Nephron progenitor cell (in vitro differentiated cells): ENCODE measurements around the gene GGA2.

Source experiments
- DNase-seq: peaks from one replicate; pipeline ENCODE4 v3.0.0; 2021
- H3K27ac Mint-ChIP-seq: 2 replicates; pipeline ENCODE4 v1.8.0; 2021; ENCODE audit warnings: mild to moderate bottlenecking, moderate library complexity, mixed read lengths
- H3K27me3 Mint-ChIP-seq: 2 replicates; pipeline ENCODE4 v1.8.0; 2021; ENCODE audit warnings: mild to moderate bottlenecking, low read depth, mixed read lengths; ENCODE audit not compliant: poor library complexity
- H3K36me3 Mint-ChIP-seq: 2 replicates; pipeline ENCODE4 v1.8.0; 2021; ENCODE audit warnings: low read depth, mixed read lengths
- H3K4me1 Mint-ChIP-seq: 2 replicates; pipeline ENCODE4 v1.8.0; 2021; ENCODE audit warnings: mixed read lengths
- H3K4me3 Mint-ChIP-seq: 2 replicates; pipeline ENCODE4 v1.8.0; 2021; ENCODE audit warnings: mild to moderate bottlenecking, moderate library complexity, mixed read lengths
- H3K9me3 Mint-ChIP-seq: 2 replicates; pipeline ENCODE4 v1.8.0; 2021; ENCODE audit warnings: mild to moderate bottlenecking, moderate library complexity, mixed read lengths
- CTCF ChIP-seq: fragments of 200-600 bp; sonication (generic); IDR thresholded peaks from 2 replicates; pipeline ENCODE4 v1.5.0; 2021; ENCODE audit warnings: antibody characterized with exemption

The GGA2 gene

GRCh38 chr16:23510164-23510914 is at the start of gene GGA2:
Gene GGA2 (minus strand): TSS chr16:23510494. CDS start chr16:23510411, 83 bp downstream.
- DNase-seq = peak; percentile 82
- H3K36me3 Mint-ChIP-seq = peaks cover 35% of the 10 kb centered on the region

GRCh38 chr16:23557779-23558702 is 47.7 kb upstream of the GGA2 start:
- Mint-ChIP-seq H3K27ac (peak overlapping the region; percentile 98), H3K27me3 (no peaks in the 10 kb centered on the region), H3K4me1 (peaks cover 32% of the 10 kb centered on the region), H3K4me3 (peak overlapping the region; percentile 94), H3K36me3 (peaks cover 38% of the 10 kb centered on the region), H3K9me3 (peaks cover 3% of the 10 kb centered on the region)
- no peak for TF ChIP-seq CTCF
- peak; percentile 63 for DNase-seq

More at GRCh38 chr16:23510164-23510914, at the start of gene GGA2:
- Mint-ChIP-seq H3K27me3 (no peaks in the 10 kb centered on the region), H3K4me3 (peak within 1 kb of the TSS; percentile 91), H3K27ac (no peak within 1 kb of the TSS), H3K4me1 (peaks cover 39% of the 10 kb centered on the region), H3K9me3 (no peaks in the 10 kb centered on the region)
- no peak for TF ChIP-seq CTCF

GRCh38 chr16:23556881-23557778 is 46.8 kb upstream of the GGA2 start, which contains the start of the genes EARS2 and UBFD1:
Gene EARS2 (minus strand): TSS chr16:23557350. CDS start chr16:23557343, 7 bp downstream.
Gene UBFD1 (plus strand): TSS chr16:23557727. CDS start chr16:23557743, 16 bp downstream.
- H3K4me1 Mint-ChIP-seq = peaks cover 32% of the 10 kb centered on the region
- H3K27ac Mint-ChIP-seq = peak within 1 kb of the TSS; percentile 98
- H3K4me3 Mint-ChIP-seq = peak within 1 kb of the TSS; percentile 94

GRCh38 chr16:23554536-23554935 is 44.2 kb upstream of the GGA2 start:
- Mint-ChIP-seq H3K9me3 (peaks cover 3% of the 10 kb centered on the region), H3K36me3 (peaks cover 42% of the 10 kb centered on the region), H3K4me3 (no peak overlapping the region), H3K4me1 (peaks cover 24% of the 10 kb centered on the region), H3K27ac (no peak overlapping the region), H3K27me3 (no peaks in the 10 kb centered on the region)
- TF ChIP-seq CTCF = no peak
- DNase-seq = no peak

More at GRCh38 chr16:23556881-23557778, 46.8 kb upstream of the GGA2 start, which contains the start of the genes EARS2 and UBFD1:
- Mint-ChIP-seq H3K36me3 (peaks cover 33% of the 10 kb centered on the region), H3K9me3 (peaks cover 3% of the 10 kb centered on the region), H3K27me3 (no peaks in the 10 kb centered on the region)
- TF ChIP-seq CTCF = peak; percentile 84
- peak; percentile 99 for DNase-seq

- no peak for TF ChIP-seq CTCF
- peaks cover 3% of the 10 kb centered on the region for H3K9me3 Mint-ChIP-seq
- no peak for DNase-seq
- no peak overlapping the region for H3K4me3 Mint-ChIP-seq
- H3K36me3 Mint-ChIP-seq = peaks cover 44% of the 10 kb centered on the region
- no peak overlapping the region for H3K27ac Mint-ChIP-seq
- peaks cover 11% of the 10 kb centered on the region for H3K4me1 Mint-ChIP-seq
- no peaks in the 10 kb centered on the region for H3K27me3 Mint-ChIP-seq
These were observed 41.9 kb upstream of the GGA2 start for GRCh38 chr16:23552161-23552560.
